Pancreas (tissue), 10 donors: ENCODE measurements around the gene CENPH. TPM values are rescaled to one million over a fixed set of nuclear protein-coding genes. Genes with fewer than 3 reads are reported as not detected.

ENCODE experiments used
- ATAC-seq, 4 donors: fragments of 200-7000 bp; cut with Tn5 transposase; one replicate each; pipeline versions ENCODE4 v1.8.0 to v1.9.1; 2020; ENCODE audit warnings: mild to moderate bottlenecking in 4 of 4, moderate library complexity in 4 of 4
- DNase-seq, 6 donors: peaks; one replicate each; pipeline ENCODE4 v3.0.0-alpha.2; 2020
- FAIRE-seq: peaks from 2 replicates; lab custom pipeline; 2012; peaks lifted over from hg19 to GRCh38; lab: Jason Lieb, UNC
- H3K27ac ChIP-seq, 4 donors: fragments of 200-600 bp; sonication (generic); 1 replicate in 3 of 4; 2 replicates in 1 of 4; pipeline versions ENCODE4 v1.5.0 to v1.8.0; 2020
- H3K27me3 ChIP-seq, 4 donors: fragments of 200-600 bp; one replicate each; pipeline ENCODE4 v1.8.0; 2021
- H3K36me3 ChIP-seq, 3 donors: fragments of 200-600 bp; sonication (generic) in 1 of 3; one replicate each; pipeline versions ENCODE4 v1.5.0 to v1.8.0; 2020 to 2021
- H3K4me1 ChIP-seq, 3 donors: fragments of 200-600 bp; one replicate each; pipeline ENCODE4 v1.8.0; 2021
- H3K4me3 ChIP-seq, 4 donors: fragments of 200-600 bp; sonication (generic) in 2 of 4; one replicate each; pipeline versions ENCODE4 v1.5.0 to v1.8.0; 2020 to 2021
- H3K9me3 ChIP-seq, 4 donors: fragments of 200-600 bp; one replicate each; pipeline ENCODE4 v1.8.0; 2021
- WGBS, 2 donors: extraction: QIAGEN DNeasy Blood & Tissue Kit; methylation state at CpG; one replicate each; pipeline ENCODE4 v1.1.7; 2013; 5-methylcytosine and 5-hydroxymethylcytosine counted together
- intact Hi-C, 3 donors: fragments of 100-400 bp; cut with DNase I; formaldehyde crosslinking; loops; one replicate each; pipeline versions ENCODE4 v1.11.1 to v1.14.2; 2022
- polyA plus RNA-seq, 2 donors: library from polyadenylated mRNA; stranded (reverse); fragments of 200-250 nt; gene quantifications; one replicate each; pipeline ENCODE4 v1.2.3, GENCODE V29; 2013
- total RNA-seq, 6 donors: library from RNA; stranded (reverse); fragmentation: NEBNext Ultra II Directional in 4 of 6; extraction: Animal tissue kit (Norgen Biotek cat#: 25700) in 4 of 6; gene quantifications; one replicate each; pipeline versions ENCODE4 v1.2.1 to v1.2.4, GENCODE V29; 2021 to 2023
- TF ChIP-seq, protein P1 (sequence below), 4 donors: fragments of 200-600 bp; sonication (generic) in 3 of 4; IDR thresholded peaks; one replicate each; pipeline versions ENCODE4 v1.5.0 to v1.8.0; 2021; ENCODE audit warnings: antibody characterized with exemption in 4 of 4
- donor health status: healthy with polysubstance abuse.
- donor health status: DM: no; HTN: no; CAD: no; lungs with moderate emphysema.
- donor health status: DM: no; HTN: no; CAD: no.
- donor health status: control.
- donor health status: control.
- donor health status: Bipolar disorder and iron deficiency.
- donor health status: DM: yes; HTN: yes; CAD: no.
- donor health status: DM: no; HTN: no; CAD: no.
- donor health status: DM: no; HTN: no; CAD: no.
- donor health status: DM: yes; HTN: yes; CAD: no.

Gene CENPH
- total and polyA plus RNA-seq, 8 donors, result 0.28 to 1.4 (median 1.0) TPM

- no peaks in the 10 kb centered on the region for H3K36me3 ChIP-seq
- intact Hi-C loops, result no loop called here
- H3K4me3 ChIP-seq, result no peak overlapping the region
- H3K9me3 ChIP-seq, result no peaks in the 10 kb centered on the region
- no peaks in the 10 kb centered on the region for H3K27me3 ChIP-seq
- no peak for ATAC-seq
- TF ChIP-seq, protein P1, sequence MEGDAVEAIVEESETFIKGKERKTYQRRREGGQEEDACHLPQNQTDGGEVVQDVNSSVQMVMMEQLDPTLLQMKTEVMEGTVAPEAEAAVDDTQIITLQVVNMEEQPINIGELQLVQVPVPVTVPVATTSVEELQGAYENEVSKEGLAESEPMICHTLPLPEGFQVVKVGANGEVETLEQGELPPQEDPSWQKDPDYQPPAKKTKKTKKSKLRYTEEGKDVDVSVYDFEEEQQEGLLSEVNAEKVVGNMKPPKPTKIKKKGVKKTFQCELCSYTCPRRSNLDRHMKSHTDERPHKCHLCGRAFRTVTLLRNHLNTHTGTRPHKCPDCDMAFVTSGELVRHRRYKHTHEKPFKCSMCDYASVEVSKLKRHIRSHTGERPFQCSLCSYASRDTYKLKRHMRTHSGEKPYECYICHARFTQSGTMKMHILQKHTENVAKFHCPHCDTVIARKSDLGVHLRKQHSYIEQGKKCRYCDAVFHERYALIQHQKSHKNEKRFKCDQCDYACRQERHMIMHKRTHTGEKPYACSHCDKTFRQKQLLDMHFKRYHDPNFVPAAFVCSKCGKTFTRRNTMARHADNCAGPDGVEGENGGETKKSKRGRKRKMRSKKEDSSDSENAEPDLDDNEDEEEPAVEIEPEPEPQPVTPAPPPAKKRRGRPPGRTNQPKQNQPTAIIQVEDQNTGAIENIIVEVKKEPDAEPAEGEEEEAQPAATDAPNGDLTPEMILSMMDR (IDR thresholded peaks at IDR 0.05), result no peak
- WGBS, 2 donors, result 84 to 86% methylated on average over 2 of the region's 2 CpGs
- no peak for FAIRE-seq
- H3K4me1 ChIP-seq, result no peaks in the 10 kb centered on the region
- no peak for DNase-seq
- H3K27ac ChIP-seq, result no peak overlapping the region
These were observed 20.2 kb downstream of the CENPH start for GRCh38 chr5:69209602-69210001.

DNA sequence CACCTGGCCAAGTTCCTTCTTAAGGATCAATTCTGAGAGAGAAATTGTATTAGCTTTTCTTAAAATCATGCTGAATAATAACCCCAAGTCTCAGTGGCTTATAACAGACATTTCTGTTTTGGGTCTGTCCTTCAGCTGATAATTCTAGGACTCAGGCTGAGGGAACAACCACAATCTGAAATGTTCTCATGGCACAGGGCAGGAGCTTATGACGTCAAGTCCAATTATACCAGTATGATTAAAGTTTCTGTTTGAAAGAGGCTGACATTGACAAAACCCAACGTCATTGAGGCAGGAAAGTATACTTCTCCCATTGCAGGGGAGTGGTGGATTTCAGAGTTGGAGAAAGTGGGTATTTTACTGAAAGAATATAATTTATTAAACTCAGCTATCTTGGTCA is 21.8 kb downstream of the CENPH start:
- TF ChIP-seq, protein P1 (IDR thresholded peaks at IDR 0.05), result no peak
- no peak for FAIRE-seq
- WGBS, 2 donors, result 78 to 80% methylated on average over 2 of the region's 2 CpGs
- no peak for DNase-seq
- H3K4me3 ChIP-seq, result no peak overlapping the region
- H3K9me3 ChIP-seq, result no peaks in the 10 kb centered on the region
- H3K27me3 ChIP-seq, result no peaks in the 10 kb centered on the region
- no peak overlapping the region for H3K27ac ChIP-seq
- no peak for ATAC-seq
- H3K4me1 ChIP-seq, result no peaks in the 10 kb centered on the region
- no peaks in the 10 kb centered on the region for H3K36me3 ChIP-seq
- intact Hi-C loops, result no loop called here

GRCh38 chr5:69212022-69212421 is 22.6 kb downstream of the CENPH start:
- H3K27ac ChIP-seq, result no peak overlapping the region
- H3K27me3 ChIP-seq, result no peaks in the 10 kb centered on the region
- no peaks in the 10 kb centered on the region for H3K9me3 ChIP-seq
- no peaks in the 10 kb centered on the region for H3K36me3 ChIP-seq
- DNase-seq (no peak), ATAC-seq (no peak), FAIRE-seq (no peak)
- TF ChIP-seq, protein P1 (IDR thresholded peaks at IDR 0.05), result no peak
- 85 to 93% methylated on average over 2 of the region's 2 CpGs for WGBS, 2 donors
- intact Hi-C loops, result no loop called here
- no peaks in the 10 kb centered on the region for H3K4me1 ChIP-seq
- H3K4me3 ChIP-seq, result no peak overlapping the region

DNA sequence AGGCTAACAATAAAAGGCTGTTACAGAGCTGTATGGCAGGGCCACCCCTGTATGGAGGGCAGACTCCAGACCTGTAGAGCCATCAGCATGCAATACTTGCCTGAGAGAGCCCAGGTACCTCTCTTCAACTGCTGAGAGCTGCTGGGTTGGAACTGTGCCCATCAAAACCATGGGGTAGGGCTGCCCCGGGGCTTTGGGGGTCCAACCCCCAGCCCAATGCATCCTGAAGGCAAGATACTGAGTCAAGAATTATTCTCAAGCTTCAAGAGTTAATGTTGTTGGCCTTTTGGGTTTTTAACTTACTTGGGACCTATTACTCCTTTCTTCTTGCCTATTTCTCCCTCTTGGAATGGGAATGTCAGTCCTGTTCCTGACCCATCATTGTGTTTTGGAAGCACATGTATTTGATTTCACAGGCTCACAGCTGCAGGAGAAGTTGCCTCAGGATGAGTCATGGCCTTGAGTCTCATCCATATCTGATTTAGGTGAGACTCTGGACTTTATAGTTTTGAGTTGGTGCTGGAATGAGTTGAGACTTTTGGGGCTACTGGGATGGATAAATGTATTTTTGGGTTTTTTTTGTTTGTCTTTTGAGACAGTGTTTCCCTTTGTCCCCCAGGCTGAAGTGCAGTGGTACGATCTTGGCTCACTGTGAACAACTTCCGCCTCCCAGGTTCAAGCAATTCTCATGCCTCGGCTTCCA is 24.3 kb downstream of the CENPH start:
- H3K9me3 ChIP-seq, result no peaks in the 10 kb centered on the region
- no peak overlapping the region for H3K27ac ChIP-seq
- no peaks in the 10 kb centered on the region for H3K27me3 ChIP-seq
- intact Hi-C loops, result no loop called here
- DNase-seq, result no peak
- peaks cover 0 to 3% (median 3%) of the 10 kb centered on the region in 3 donors for H3K4me1 ChIP-seq
- TF ChIP-seq, protein P1 (IDR thresholded peaks at IDR 0.05), result no peak
- FAIRE-seq, result no peak
- H3K4me3 ChIP-seq, result no peak overlapping the region
- 88 to 96% methylated on average over 4 of the region's 4 CpGs for WGBS, 2 donors
- no peaks in the 10 kb centered on the region for H3K36me3 ChIP-seq
- no peak for ATAC-seq

DNA sequence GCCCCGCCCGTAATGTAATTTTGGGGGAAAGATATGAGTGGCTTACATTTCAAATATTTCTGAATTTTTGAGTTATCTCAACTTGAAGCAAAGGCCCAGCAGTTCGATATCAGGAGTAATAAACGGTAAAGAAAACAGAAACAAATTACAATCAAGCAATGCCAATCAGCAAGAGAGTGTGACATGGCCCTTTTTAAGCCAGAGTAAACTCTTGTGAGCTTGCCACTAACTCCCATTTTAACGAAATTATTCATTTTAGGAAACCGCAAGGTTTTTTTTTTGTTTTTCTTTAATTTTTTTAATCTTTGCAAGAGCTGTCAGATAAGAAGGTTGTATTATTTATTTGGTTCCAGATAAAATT is 27.7 kb downstream of the CENPH start:
- peaks cover 0 to 7% (median 6%) of the 10 kb centered on the region in 3 donors for H3K4me1 ChIP-seq
- no peak for FAIRE-seq
- no peaks in the 10 kb centered on the region for H3K9me3 ChIP-seq
- no peaks in the 10 kb centered on the region for H3K27me3 ChIP-seq
- H3K36me3 ChIP-seq, result no peaks in the 10 kb centered on the region
- H3K4me3 ChIP-seq, result peak overlapping the region; percentile 62 to 99 (median 94)
- H3K27ac ChIP-seq, result no peak overlapping the region
- no peak for DNase-seq
- intact Hi-C loops, result no loop called here
- 32 to 34% methylated on average over 6 of the region's 6 CpGs for WGBS, 2 donors
- TF ChIP-seq, protein P1 (IDR thresholded peaks at IDR 0.05), result no peak
- no peak for ATAC-seq
